Adrenal gland (tissue), 5 donors: ENCODE measurements around the gene MYOM1.

Source experiments
- POLR2A ChIP-seq, 2 donors: fragments of 450-650 bp; IDR thresholded peaks; one replicate each; pipeline ENCODE4 v1.6.1; 2017; ENCODE audit warnings: antibody characterized with exemption in 2 of 2, mild to moderate bottlenecking in 2 of 2, moderate library complexity in 1 of 2
- TF ChIP-seq, protein P1 (sequence below), 6 experiments: fragments of 450-650 bp in 4 of 6; fragments of 200-600 bp in 2 of 6; sonication (generic) in 1 of 6; IDR thresholded peaks; 1 replicate in 5 of 6; 2 replicates in 1 of 6; pipeline versions ENCODE4 v1.5.1 to v1.8.0; 2016 to 2021; ENCODE audit warnings: antibody characterized with exemption in 6 of 6, mild to moderate bottlenecking in 2 of 6, moderate library complexity in 1 of 6
- donor health status: DM: no; HTN: no; CAD: no.

DNA sequence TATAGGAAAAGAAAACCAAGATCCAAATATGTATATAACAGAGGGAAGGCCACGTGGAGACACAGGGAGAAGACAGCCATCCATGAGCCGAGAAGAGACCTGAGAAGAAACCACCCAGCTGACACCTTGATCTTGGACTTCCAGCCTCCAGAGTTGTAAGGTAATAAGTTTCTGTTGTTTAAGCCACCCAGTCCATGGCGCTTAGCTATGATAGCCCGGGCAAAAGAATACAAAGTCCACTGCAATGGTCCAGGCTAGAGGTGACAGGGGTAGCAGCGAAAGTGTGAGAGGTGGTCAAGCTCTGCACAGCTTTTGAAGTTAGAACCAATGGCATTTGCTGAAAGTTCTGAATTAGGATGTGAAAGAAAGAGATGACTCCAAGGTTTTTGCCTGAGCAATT is 2.8 kb downstream of the MYOM1 start:
- TF ChIP-seq, protein P1, sequence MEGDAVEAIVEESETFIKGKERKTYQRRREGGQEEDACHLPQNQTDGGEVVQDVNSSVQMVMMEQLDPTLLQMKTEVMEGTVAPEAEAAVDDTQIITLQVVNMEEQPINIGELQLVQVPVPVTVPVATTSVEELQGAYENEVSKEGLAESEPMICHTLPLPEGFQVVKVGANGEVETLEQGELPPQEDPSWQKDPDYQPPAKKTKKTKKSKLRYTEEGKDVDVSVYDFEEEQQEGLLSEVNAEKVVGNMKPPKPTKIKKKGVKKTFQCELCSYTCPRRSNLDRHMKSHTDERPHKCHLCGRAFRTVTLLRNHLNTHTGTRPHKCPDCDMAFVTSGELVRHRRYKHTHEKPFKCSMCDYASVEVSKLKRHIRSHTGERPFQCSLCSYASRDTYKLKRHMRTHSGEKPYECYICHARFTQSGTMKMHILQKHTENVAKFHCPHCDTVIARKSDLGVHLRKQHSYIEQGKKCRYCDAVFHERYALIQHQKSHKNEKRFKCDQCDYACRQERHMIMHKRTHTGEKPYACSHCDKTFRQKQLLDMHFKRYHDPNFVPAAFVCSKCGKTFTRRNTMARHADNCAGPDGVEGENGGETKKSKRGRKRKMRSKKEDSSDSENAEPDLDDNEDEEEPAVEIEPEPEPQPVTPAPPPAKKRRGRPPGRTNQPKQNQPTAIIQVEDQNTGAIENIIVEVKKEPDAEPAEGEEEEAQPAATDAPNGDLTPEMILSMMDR (IDR thresholded peaks at IDR 0.05), result no peak
- TF ChIP-seq POLR2A (IDR thresholded peaks at IDR 0.05), result no peak
